Body of pancreas (tissue), 4 donors: ENCODE measurements around the gene RNF213. TPM values are rescaled to one million over a fixed set of nuclear protein-coding genes. Genes with fewer than 3 reads are reported as not detected.
"Not testable (repeated sequence)": the region's sequence is repeated elsewhere in the genome, so short reads cannot be mapped to it uniquely, and the experiment has no call there.

Experiments
- ATAC-seq: fragments of 150-250 bp; one replicate; pipeline ENCODE4 v1.9.1; 2016
- DNase-seq, 4 donors: peaks; one replicate each; pipeline ENCODE4 v3.0.0-alpha.2; 2019
- H3K27ac ChIP-seq, 4 donors: fragments of 200-600 bp; sonication (generic); 1 replicate in 3 of 4; 2 replicates in 1 of 4; pipeline versions ENCODE4 v1.5.1 to v1.6.1; 2016 to 2019; ENCODE audit warnings: mild to moderate bottlenecking in 1 of 4, mixed read lengths in 1 of 4, moderate library complexity in 1 of 4
- H3K27me3 ChIP-seq, 2 donors: fragments of 200-600 bp; sonication (generic); one replicate each; pipeline ENCODE4 v1.6.0; 2016; ENCODE audit warnings: mild to moderate bottlenecking in 1 of 2
- H3K36me3 ChIP-seq, 2 donors: fragments of 200-600 bp; sonication (generic); replicated peaks in 1 of 2; 2 replicates each; pipeline ENCODE4 v1.5.1; 2016; ENCODE audit warnings: low read depth in 2 of 2; ENCODE audit not compliant: insufficient read depth in 1 of 2
- H3K4me1 ChIP-seq: fragments of 200-600 bp; sonication (generic); one replicate; pipeline ENCODE4 v1.6.0; 2016
- H3K4me3 ChIP-seq, 2 donors: fragments of 200-600 bp; sonication (generic); 1 replicate in 1 of 2; 2 replicates in 1 of 2; pipeline ENCODE4 v1.5.1; 2016 to 2019
- H3K9me3 ChIP-seq, 3 donors: fragments of 200-600 bp; sonication (generic); 1 replicate in 2 of 3; 2 replicates in 1 of 3; pipeline ENCODE4 v1.5.1; 2016
- POLR2A ChIP-seq, 3 donors: fragments of 450-650 bp; IDR thresholded peaks; one replicate each; pipeline ENCODE4 v1.6.1; 2016; ENCODE audit warnings: antibody characterized with exemption in 3 of 3, mild to moderate bottlenecking in 2 of 3
- WGBS, 2 donors: methylation state at CpG; one replicate each; pipeline ENCODE4 v1.1.5; 2017; 5-methylcytosine and 5-hydroxymethylcytosine counted together
- intact Hi-C: fragments of 100-400 bp; cut with DNase I; formaldehyde crosslinking; loops from one replicate; pipeline ENCODE4 v1.15.1; 2023
- total RNA-seq, 2 donors: library from RNA; depleted of rRNA; stranded (reverse); fragments of >200 nt; gene quantifications; one replicate each; pipeline ENCODE4 v1.1.0, GENCODE V29; 2016
- TF ChIP-seq, protein P1 (sequence below), 7 experiments: fragments of 450-650 bp in 4 of 7; fragments of 200-600 bp in 3 of 7; sonication (generic) in 3 of 7; IDR thresholded peaks; one replicate each; pipeline ENCODE4 v1.5.1; 2016 to 2019; ENCODE audit warnings: antibody characterized with exemption in 7 of 7

The RNF213 gene
- total RNA-seq, 2 donors from 2014 or later: 60.7 to 69.5 TPM

DNA sequence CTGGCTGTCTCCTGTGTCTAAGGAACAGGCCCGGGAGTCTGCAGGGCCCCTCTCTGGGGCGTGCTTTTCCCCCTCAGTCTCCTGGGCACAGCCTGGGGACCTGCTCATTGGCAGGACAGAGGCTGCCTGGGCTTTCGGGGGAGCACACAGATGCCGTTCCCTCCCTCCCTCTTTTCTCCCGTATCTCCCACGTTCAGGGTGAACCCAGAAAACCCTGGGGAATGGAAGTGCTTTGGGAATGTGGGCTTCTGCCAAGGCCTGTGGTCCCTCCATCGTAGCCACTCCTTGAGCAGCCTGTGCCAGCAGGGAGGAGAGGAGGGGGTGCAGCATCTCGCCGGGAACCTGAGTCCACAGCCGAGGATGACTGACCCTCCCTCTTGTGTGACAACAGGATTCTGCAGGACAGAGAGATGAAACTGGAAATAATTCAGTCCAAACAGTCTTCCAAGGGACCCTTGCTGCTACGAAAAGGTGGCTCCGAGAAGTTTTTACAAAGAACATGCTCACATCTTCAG lies 52.0 kb downstream of the RNF213 start:
- Histone ChIP-seq H3K27ac (no peak overlapping the region), H3K4me1 (no peaks in the 10 kb centered on the region), H3K9me3 (no peaks in the 10 kb centered on the region), H3K4me3 (no peak overlapping the region), H3K36me3 (peaks cover 0 to 30% of the 10 kb centered on the region in 2 donors), H3K27me3 (no peaks in the 10 kb centered on the region)
- intact Hi-C loops: no loop called here
- TF ChIP-seq, protein P1, sequence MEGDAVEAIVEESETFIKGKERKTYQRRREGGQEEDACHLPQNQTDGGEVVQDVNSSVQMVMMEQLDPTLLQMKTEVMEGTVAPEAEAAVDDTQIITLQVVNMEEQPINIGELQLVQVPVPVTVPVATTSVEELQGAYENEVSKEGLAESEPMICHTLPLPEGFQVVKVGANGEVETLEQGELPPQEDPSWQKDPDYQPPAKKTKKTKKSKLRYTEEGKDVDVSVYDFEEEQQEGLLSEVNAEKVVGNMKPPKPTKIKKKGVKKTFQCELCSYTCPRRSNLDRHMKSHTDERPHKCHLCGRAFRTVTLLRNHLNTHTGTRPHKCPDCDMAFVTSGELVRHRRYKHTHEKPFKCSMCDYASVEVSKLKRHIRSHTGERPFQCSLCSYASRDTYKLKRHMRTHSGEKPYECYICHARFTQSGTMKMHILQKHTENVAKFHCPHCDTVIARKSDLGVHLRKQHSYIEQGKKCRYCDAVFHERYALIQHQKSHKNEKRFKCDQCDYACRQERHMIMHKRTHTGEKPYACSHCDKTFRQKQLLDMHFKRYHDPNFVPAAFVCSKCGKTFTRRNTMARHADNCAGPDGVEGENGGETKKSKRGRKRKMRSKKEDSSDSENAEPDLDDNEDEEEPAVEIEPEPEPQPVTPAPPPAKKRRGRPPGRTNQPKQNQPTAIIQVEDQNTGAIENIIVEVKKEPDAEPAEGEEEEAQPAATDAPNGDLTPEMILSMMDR (IDR thresholded peaks at IDR 0.05): no peak
- no peak for TF ChIP-seq POLR2A (IDR thresholded peaks at IDR 0.05)
- ATAC-seq: no peak
- no peak for DNase-seq
- WGBS, 2 donors: 90 to 95% methylated on average over 8 to 12 of the region's 12 CpGs

DNA sequence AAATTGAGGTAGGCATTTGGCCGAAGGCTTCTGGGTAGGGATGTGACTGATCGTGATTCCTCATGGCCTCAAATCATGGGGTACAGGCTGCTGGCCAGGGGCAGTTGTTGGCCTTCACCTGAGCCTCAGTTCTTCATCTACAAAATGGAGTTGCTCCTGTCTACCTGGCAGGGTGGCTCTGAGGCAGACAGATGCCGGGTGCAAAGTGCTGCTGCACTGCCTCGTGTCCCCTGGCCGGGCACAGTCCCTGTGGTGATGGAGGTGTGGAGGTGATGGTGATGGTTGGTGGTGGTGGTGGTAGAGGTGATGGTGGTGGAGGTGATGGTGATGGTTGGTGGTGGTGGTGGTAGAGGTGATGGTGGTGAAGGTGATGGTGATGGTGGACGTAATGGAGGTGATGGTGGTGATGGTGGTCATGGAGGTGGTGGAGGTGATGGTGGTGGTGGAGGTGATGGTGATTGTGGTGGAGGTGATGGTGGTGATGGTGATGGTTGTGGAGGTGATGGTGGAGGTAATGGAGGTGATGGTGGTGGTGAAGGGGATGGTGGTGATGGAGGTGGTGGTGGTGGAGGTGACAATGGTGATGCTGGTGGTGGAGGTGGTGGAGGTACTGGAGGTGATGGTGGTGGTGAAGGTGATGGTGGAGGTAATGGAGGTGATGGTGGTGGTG lies 52.6 kb downstream of the RNF213 start:
- intact Hi-C loops: no loop called here
- DNase-seq (no peak), ATAC-seq (no peak)
- H3K27ac ChIP-seq: no peak overlapping the region
- WGBS, 2 donors: 98 to 99% methylated on average over 6 of the region's 6 CpGs
- no peaks in the 10 kb centered on the region for H3K9me3 ChIP-seq
- H3K36me3 ChIP-seq: peaks cover 0 to 32% of the 10 kb centered on the region in 2 donors
- H3K4me3 ChIP-seq: no peak overlapping the region
- no peaks in the 10 kb centered on the region for H3K27me3 ChIP-seq
- H3K4me1 ChIP-seq: no peaks in the 10 kb centered on the region
- TF ChIP-seq POLR2A (IDR thresholded peaks at IDR 0.05): no peak
- TF ChIP-seq, protein P1 (IDR thresholded peaks at IDR 0.05): no peak

DNA sequence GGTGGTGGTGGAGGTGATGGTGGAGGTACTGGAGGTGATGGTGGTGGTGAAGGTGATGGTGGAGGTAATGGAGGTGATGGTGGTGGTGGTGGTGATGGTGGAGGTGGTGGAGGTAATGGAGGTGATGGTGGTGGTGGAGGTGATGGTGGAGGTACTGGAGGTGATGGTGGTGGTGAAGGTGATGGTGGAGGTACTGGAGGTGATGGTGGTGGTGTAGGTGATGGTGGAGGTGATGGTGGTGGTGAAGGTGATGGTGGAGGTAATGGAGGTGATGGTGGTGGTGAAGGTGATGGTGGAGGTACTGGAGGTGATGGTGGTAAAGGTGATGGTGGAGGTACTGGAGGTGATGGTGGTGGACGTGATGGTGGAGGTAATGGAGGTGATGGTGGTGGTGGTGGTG lies 53.3 kb downstream of the RNF213 start:
- H3K27me3 ChIP-seq, DNase-seq, H3K27ac ChIP-seq, ATAC-seq, intact Hi-C loops, H3K4me1 ChIP-seq, H3K9me3 ChIP-seq, H3K4me3 ChIP-seq: not testable (repeated sequence)
- WGBS, 2 donors: 92% methylated on average over 1 of the region's 1 CpG; no CpG with 5 or more reads in 1 of the 2 donors
- peaks cover 0 to 31% of the 10 kb centered on the region in 2 donors for H3K36me3 ChIP-seq

DNA sequence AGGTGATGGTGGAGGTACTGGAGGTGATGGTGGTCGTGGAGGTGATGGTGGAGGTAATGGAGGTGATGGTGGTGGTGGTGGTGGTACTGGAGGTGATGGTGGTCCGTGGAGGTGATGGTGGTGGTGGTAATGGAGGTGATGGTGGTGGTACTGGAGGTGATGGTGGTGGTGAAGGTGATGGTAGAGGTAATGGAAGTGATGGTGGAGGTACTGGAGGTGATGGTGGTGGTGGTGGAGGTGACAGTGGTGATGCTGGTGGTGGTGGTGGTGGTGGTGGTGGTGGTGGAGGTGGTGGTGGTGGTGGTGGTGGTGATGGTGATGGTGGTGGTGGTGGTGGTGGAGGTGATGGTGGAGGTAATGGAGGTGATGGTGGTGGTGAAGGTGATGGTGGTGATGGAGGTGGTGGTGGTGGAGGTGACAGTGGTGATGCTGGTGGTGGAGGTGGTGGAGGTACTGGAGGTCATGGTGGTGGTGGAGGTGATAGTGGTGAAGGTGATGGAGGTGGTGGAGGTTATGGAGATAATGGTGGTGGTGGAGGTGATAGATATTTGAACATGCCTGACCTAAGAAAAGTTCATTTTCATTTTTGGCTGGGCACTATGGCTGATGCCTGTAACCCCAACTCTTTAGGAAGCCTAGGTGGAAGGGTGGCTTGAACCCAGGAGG lies 55.0 kb downstream of the RNF213 start:
- Histone ChIP-seq H3K27me3 (no peaks in the 10 kb centered on the region), H3K36me3 (peaks cover 0 to 42% of the 10 kb centered on the region in 2 donors), H3K4me3 (no peak overlapping the region), H3K27ac (no peak overlapping the region), H3K9me3 (no peaks in the 10 kb centered on the region), H3K4me1 (no peaks in the 10 kb centered on the region)
- whole genome bisulfite sequencing, 2 donors: 100% methylated on average over 1 of the region's 2 CpGs
- no peak for DNase-seq
- ATAC-seq: no peak
- TF ChIP-seq, protein P1 (IDR thresholded peaks at IDR 0.05): no peak
- no peak for TF ChIP-seq POLR2A (IDR thresholded peaks at IDR 0.05)
- intact Hi-C loops: no loop called here

DNA sequence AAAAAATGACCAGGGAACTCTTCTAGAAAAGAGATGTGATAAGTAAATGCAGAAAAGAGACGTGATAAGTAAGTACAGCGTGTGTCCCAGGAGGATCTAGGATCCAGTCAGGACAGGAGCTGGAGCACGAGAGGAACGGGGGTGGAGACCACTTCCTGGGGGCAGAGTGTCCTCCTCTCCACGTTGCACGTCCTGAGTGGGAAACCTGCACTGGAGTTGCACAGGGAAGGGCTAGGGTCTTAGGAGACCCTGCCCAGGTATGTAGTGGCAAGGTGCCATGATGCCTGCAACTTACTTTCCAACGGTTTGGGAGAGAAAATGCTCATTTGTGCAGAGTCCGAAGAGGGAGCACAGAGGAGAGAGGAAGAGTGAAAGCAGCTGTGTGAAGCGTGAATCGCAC lies 55.8 kb downstream of the RNF213 start:
- no peaks in the 10 kb centered on the region for H3K27me3 ChIP-seq
- ATAC-seq: no peak
- H3K36me3 ChIP-seq: peaks cover 0 to 42% of the 10 kb centered on the region in 2 donors
- no peaks in the 10 kb centered on the region for H3K4me1 ChIP-seq
- H3K4me3 ChIP-seq: no peak overlapping the region
- intact Hi-C loops: no loop called here
- 78 to 85% methylated on average over 10 of the region's 10 CpGs for WGBS, 2 donors
- no peak for DNase-seq
- no peaks in the 10 kb centered on the region for H3K9me3 ChIP-seq
- TF ChIP-seq, protein P1 (IDR thresholded peaks at IDR 0.05): no peak
- no peak for TF ChIP-seq POLR2A (IDR thresholded peaks at IDR 0.05)
- H3K27ac ChIP-seq: no peak overlapping the region
